Keratinocyte (primary cell): Measurements from ENCODE around the gene PLPPR1. TPM values are rescaled to one million over a fixed set of nuclear protein-coding genes. Genes with fewer than 3 reads are reported as not detected.

ENCODE experiments used
- DNase-seq: peaks from one replicate; pipeline ENCODE4 v3.0.0-alpha.2; 2011; ENCODE audit warnings: low read depth, missing footprints, low spot score
- FAIRE-seq: peaks from 2 replicates; lab custom pipeline; 2011; peaks lifted over from hg19 to GRCh38; lab: Jason Lieb, UNC
- H2AFZ ChIP-seq: 2 replicates; pipeline ENCODE4 v1.6.0; 2012; ENCODE audit warnings: low read length, control low read depth, inconsistent platforms; ENCODE audit not compliant: control insufficient read depth
- H3K27ac ChIP-seq: 2 replicates; pipeline ENCODE4 v1.5.1; 2011; ENCODE audit warnings: low read length; ENCODE audit not compliant: control insufficient read depth, insufficient read depth
- H3K27me3 ChIP-seq: 3 replicates; pipeline ENCODE4 v1.6.0; 2011; ENCODE audit warnings: low read length; ENCODE audit not compliant: control insufficient read depth, insufficient read depth; ENCODE audit errors: extremely low read depth
- H3K36me3 ChIP-seq, 2 experiments: 2 replicates in 1 of 2; 3 replicates in 1 of 2; pipeline ENCODE4 v1.5.1; 2011; ENCODE audit warnings: low read length in 2 of 2, mild to moderate bottlenecking in 1 of 2; ENCODE audit not compliant: control insufficient read depth in 2 of 2, insufficient read depth in 2 of 2; ENCODE audit errors: extremely low read depth in 1 of 2
- H3K4me1 ChIP-seq: 3 replicates; pipeline ENCODE4 v1.5.1; 2011; ENCODE audit warnings: low read length; ENCODE audit not compliant: control insufficient read depth, insufficient read depth; ENCODE audit errors: extremely low read depth
- H3K4me2 ChIP-seq: 3 replicates; pipeline ENCODE4 v1.6.0; 2011; ENCODE audit warnings: low read depth, low read length; ENCODE audit not compliant: control insufficient read depth, insufficient read depth; ENCODE audit errors: extremely low read depth
- H3K4me3 ChIP-seq, 3 experiments: fragments of 200-600 bp in 1 of 3; sonication (generic) in 1 of 3; 2 replicates in 2 of 3; 3 replicates in 1 of 3; pipeline ENCODE4 v1.5.1; 2011 to 2016; ENCODE audit warnings: low read length in 3 of 3, mild to moderate bottlenecking in 3 of 3, control low read depth in 2 of 3, inconsistent platforms in 1 of 3, low read depth in 1 of 3, mixed read lengths in 1 of 3, mixed run types in 1 of 3, moderate library complexity in 1 of 3; ENCODE audit not compliant: control insufficient read depth in 2 of 3, insufficient read depth in 2 of 3; ENCODE audit errors: extremely low read depth in 1 of 3
- H3K79me2 ChIP-seq: 2 replicates; pipeline ENCODE4 v1.6.0; 2012; ENCODE audit warnings: low read length; ENCODE audit not compliant: control insufficient read depth, insufficient read depth
- H3K9ac ChIP-seq: 3 replicates; pipeline ENCODE4 v1.6.0; 2011; ENCODE audit warnings: low read length; ENCODE audit not compliant: control insufficient read depth, insufficient read depth; ENCODE audit errors: extremely low read depth
- H3K9me1 ChIP-seq: 3 replicates; pipeline ENCODE4 v1.6.0; 2011; ENCODE audit warnings: low read length; ENCODE audit not compliant: control insufficient read depth, insufficient read depth; ENCODE audit errors: extremely low read depth
- H3K9me3 ChIP-seq: 2 replicates; pipeline ENCODE4 v1.5.1; 2012; ENCODE audit warnings: low read depth, low read length; ENCODE audit not compliant: control insufficient read depth
- H4K20me1 ChIP-seq: 3 replicates; pipeline ENCODE4 v1.6.0; 2011; ENCODE audit warnings: low read length; ENCODE audit not compliant: control insufficient read depth, insufficient read depth; ENCODE audit errors: extremely low read depth
- CTCF ChIP-seq, 3 experiments: IDR thresholded peaks in 1 of 3; conservative IDR thresholded peaks in 1 of 3; optimal IDR thresholded peaks in 1 of 3; 2 replicates in 2 of 3; 3 replicates in 1 of 3; pipeline versions ENCODE3 to v1.5.1; 2011; ENCODE audit warnings: low read length in 3 of 3, mild to moderate bottlenecking in 3 of 3, moderate library complexity in 2 of 3, control low read depth in 1 of 3, inconsistent platforms in 1 of 3; ENCODE audit not compliant: insufficient read depth in 2 of 3; ENCODE audit errors: extremely low read depth in 1 of 3
- EZH2 ChIP-seq: IDR thresholded peaks from one replicate; pipeline ENCODE4 v1.6.1; 2012; ENCODE audit warnings: inconsistent platforms, mild to moderate bottlenecking, low read length, moderate library complexity
- dilution Hi-C: fragments of 300-500 bp; cut with MboI; formaldehyde crosslinking; loops from one replicate; pipeline ENCODE4 v1.7.0; 2020; ENCODE audit warnings: low sequenced_read_pairs; ENCODE audit not compliant: extremely low pct_ligation_motif_present
- polyA plus RNA-seq, 5 experiments: library from polyadenylated mRNA; depleted of rRNA in 3 of 5; stranded (reverse) in 3 of 5; stranded (forward) in 1 of 5; unstranded in 1 of 5; fragments of >200 nt; gene quantifications; 1 replicate in 1 of 5; 2 replicates in 3 of 5; 3 replicates in 1 of 5; pipeline versions ENCODE4 v1.2.1 to v1.2.3, GENCODE V29; 2011 to 2012; ENCODE audit warnings: missing spikeins in 2 of 5, low read depth in 1 of 5, low replicate concordance in 1 of 5

Gene PLPPR1
- polyA plus RNA-seq, 1 donor (not counting 4 experiments of a cell fraction or from before 2014, with no cell fraction given): not detected

- dilution Hi-C loops: no loop called here
- H3K9me3 ChIP-seq: no peaks in the 10 kb centered on the region
- H3K27ac ChIP-seq: no peak overlapping the region
- H3K36me3 ChIP-seq: no peaks in the 10 kb centered on the region
- no peak overlapping the region for H3K9ac ChIP-seq
- no peak for TF ChIP-seq EZH2
- TF ChIP-seq CTCF (optimal IDR thresholded peaks at IDR 0.05 in 1 of 3, IDR thresholded peaks at IDR 0.05 in 1 of 3, conservative IDR thresholded peaks at IDR 0.05 in 1 of 3; ENCODE audit: extremely low read depth in 1 of 3, insufficient read depth in 2 of 3, low read length in 3 of 3): no peak
- no peak overlapping the region for H3K4me2 ChIP-seq
- no peaks in the 10 kb centered on the region for H3K79me2 ChIP-seq
- no peak for DNase-seq
- no peak overlapping the region for H3K4me3 ChIP-seq
- no peaks in the 10 kb centered on the region for H3K9me1 ChIP-seq
- no peaks in the 10 kb centered on the region for H3K27me3 ChIP-seq
- no peak for FAIRE-seq
- H4K20me1 ChIP-seq: no peaks in the 10 kb centered on the region
- no peaks in the 10 kb centered on the region for H3K4me1 ChIP-seq
- no peak overlapping the region for H2AFZ ChIP-seq
Observed at GRCh38 chr9:101369884-101370531, 341.5 kb downstream of the PLPPR1 start.

- peaks cover 7% of the 10 kb centered on the region for H3K4me1 ChIP-seq
- H2AFZ ChIP-seq: no peak overlapping the region
- H3K27me3 ChIP-seq: no peaks in the 10 kb centered on the region
- dilution Hi-C loops: no loop called here
- H3K9me1 ChIP-seq: no peaks in the 10 kb centered on the region
- no peaks in the 10 kb centered on the region for H4K20me1 ChIP-seq
- no peak overlapping the region for H3K4me3 ChIP-seq
- no peak overlapping the region for H3K9ac ChIP-seq
- TF ChIP-seq CTCF (optimal IDR thresholded peaks at IDR 0.05 in 1 of 3, IDR thresholded peaks at IDR 0.05 in 1 of 3, conservative IDR thresholded peaks at IDR 0.05 in 1 of 3; ENCODE audit: extremely low read depth in 1 of 3, insufficient read depth in 2 of 3, low read length in 3 of 3): no peak
- no peak for TF ChIP-seq EZH2
- DNase-seq (no peak), FAIRE-seq (no peak)
- H3K79me2 ChIP-seq: no peaks in the 10 kb centered on the region
- H3K36me3 ChIP-seq: no peaks in the 10 kb centered on the region
- no peak overlapping the region for H3K27ac ChIP-seq
- no peaks in the 10 kb centered on the region for H3K9me3 ChIP-seq
- no peak overlapping the region for H3K4me2 ChIP-seq
Observed at GRCh38 chr9:101371813-101372212, 343.3 kb downstream of the PLPPR1 start.
